ENCODE measurements around the gene PANX2. TPM values are rescaled to one million over a fixed set of nuclear protein-coding genes. Genes with fewer than 3 reads are reported as not detected.

The PANX2 gene
- total and polyA plus RNA-seq, 2 of the 4 experiments (the other 2 are of a cell fraction), result 0.18 to 1.7 TPM

DNA sequence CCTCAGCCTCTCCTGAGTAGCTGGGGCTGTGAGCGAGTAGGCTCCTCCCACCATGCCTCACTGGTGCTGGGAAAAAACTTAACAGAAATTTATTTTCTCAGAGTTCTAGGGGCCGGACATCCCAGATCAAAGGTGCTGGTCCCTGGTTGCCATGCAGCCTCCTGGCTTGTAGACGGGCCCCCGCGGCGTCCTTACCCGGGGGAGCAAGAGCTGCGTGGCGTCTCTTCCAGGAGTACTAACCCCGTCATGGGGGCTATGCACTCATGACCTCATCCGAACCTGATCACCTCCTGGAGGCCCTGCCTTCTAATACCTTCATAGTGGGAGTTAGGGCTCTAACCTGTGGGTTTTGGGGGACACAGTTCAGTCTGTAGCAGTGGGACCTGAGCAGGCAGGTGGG lies 17.8 kb downstream of the PANX2 start:
- intact Hi-C loops (cut with micrococcal nuclease), result no loop called here
- Histone ChIP-seq H3K4me3 (ENCODE audit: insufficient read depth, low read depth, low read length) (no peak overlapping the region), H4K91ac (ENCODE audit: insufficient read depth, low read depth, low read length) (no peak overlapping the region), H2AFZ (replicated peaks; ENCODE audit: low read length, poor library complexity) (no peak overlapping the region), H3K9me1 (ENCODE audit: insufficient read depth, low read length) (peaks cover 7% of the 10 kb centered on the region), H2AK5ac (ENCODE audit: low read depth, low read length) (no peak overlapping the region), H2BK20ac (ENCODE audit: low read depth, low read length) (no peak overlapping the region), H3K23ac (ENCODE audit: low read depth, low read length) (no peak overlapping the region), H3K4me1 (ENCODE audit: control insufficient read depth, insufficient read depth, low read length) (peaks cover 25% of the 10 kb centered on the region), H3K27ac (ENCODE audit: insufficient read depth, low read length) (no peak overlapping the region), H3K18ac (ENCODE audit: low read depth, low read length) (no peak overlapping the region), H4K8ac (ENCODE audit: low read depth in 2 of 2, low read length in 2 of 2) (no peak overlapping the region), H2BK120ac (ENCODE audit: low read depth, low read length) (no peak overlapping the region), H3K27me3 (ENCODE audit: control insufficient read depth, insufficient read depth, low read length) (no peaks in the 10 kb centered on the region), H3K79me1 (ENCODE audit: low read depth in 1 of 2, low read length in 2 of 2) (peaks cover 14 to 63% of the 10 kb centered on the region in 2 experiments), H4K20me1 (ENCODE audit: insufficient read depth, low read length) (peaks cover 30% of the 10 kb centered on the region), H2BK5ac (ENCODE audit: low read depth, low read length, poor library complexity, severe bottlenecking) (no peak overlapping the region), H3K4ac (ENCODE audit: low read depth, low read length) (no peak overlapping the region), H3K9me3 (ENCODE audit: control insufficient read depth, insufficient read depth, low read length) (no peaks in the 10 kb centered on the region), H3K56ac (ENCODE audit: extremely low read depth, insufficient read depth, low read length) (no peak overlapping the region), H3K36me3 (ENCODE audit: control insufficient read depth, insufficient read depth, low read length) (peaks cover 8% of the 10 kb centered on the region; the same call in 1 of the 2 replicates), H2AK9ac (replicated peaks; ENCODE audit: low read depth, low read length, poor library complexity) (no peak overlapping the region), H2BK15ac (ENCODE audit: low read depth, low read length) (no peak overlapping the region), H3K9ac (ENCODE audit: low read depth, low read length) (no peak overlapping the region), H3K14ac (replicated peaks; ENCODE audit: low read depth, low read length) (no peak overlapping the region), H3K4me2 (ENCODE audit: low read depth, low read length) (no peak overlapping the region), H4K5ac (ENCODE audit: low read depth, low read length) (no peak overlapping the region)
- ATAC-seq (ENCODE audit: low read depth) (no peak), DNase-seq (no peak)
- ChIA-PET POLR2A (ENCODE audit: unreplicated experiment) (no interaction called here), CTCF (no interaction called here)
- TF ChIP-seq CEBPB (IDR thresholded peaks at IDR 0.05; ENCODE audit: low read depth, low read length) (no peak), MAZ (IDR thresholded peaks at IDR 0.05; ENCODE audit: borderline replicate concordance, low read depth, low read length) (no peak), RAD21 (IDR thresholded peaks at IDR 0.05; ENCODE audit: low read length) (no peak), BHLHE40 (IDR thresholded peaks at IDR 0.05; ENCODE audit: low read depth, low read length) (no peak), RFX5 (IDR thresholded peaks at IDR 0.05; ENCODE audit: low read depth, low read length) (no peak), MAFK (IDR thresholded peaks at IDR 0.05; ENCODE audit: low read depth, low read length) (no peak), FOS (IDR thresholded peaks at IDR 0.05; ENCODE audit: low read depth, low read length) (no peak), MXI1 (IDR thresholded peaks at IDR 0.05; ENCODE audit: borderline replicate concordance, low read depth, low read length) (no peak), CHD1 (IDR thresholded peaks at IDR 0.05; ENCODE audit: low read depth, low read length) (no peak)
- TF ChIP-seq, protein P1, sequence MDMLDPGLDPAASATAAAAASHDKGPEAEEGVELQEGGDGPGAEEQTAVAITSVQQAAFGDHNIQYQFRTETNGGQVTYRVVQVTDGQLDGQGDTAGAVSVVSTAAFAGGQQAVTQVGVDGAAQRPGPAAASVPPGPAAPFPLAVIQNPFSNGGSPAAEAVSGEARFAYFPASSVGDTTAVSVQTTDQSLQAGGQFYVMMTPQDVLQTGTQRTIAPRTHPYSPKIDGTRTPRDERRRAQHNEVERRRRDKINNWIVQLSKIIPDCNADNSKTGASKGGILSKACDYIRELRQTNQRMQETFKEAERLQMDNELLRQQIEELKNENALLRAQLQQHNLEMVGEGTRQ (IDR thresholded peaks at IDR 0.05; ENCODE audit: low read depth, low read length), result no peak
- no TSS peak for BruUV-seq (replicated peaks)
- in situ Hi-C loops (cut with MboI; ENCODE audit: low sequenced_read_pairs), result no loop called here
- dilution Hi-C loops (cut with HindIII; ENCODE audit: low sequenced_read_pairs, unreplicated experiment), result no loop called here
- 100% methylated on average over 4 of the region's 11 CpGs; no CpG with 5 or more reads in 1 of the 2 experiments for WGBS, 2 experiments (ENCODE audit: extremely low coverage in 2 of 2, insufficient read length in 1 of 2)

All from IMR-90 (cell line).